GM23338 (cell line): ENCODE results near the gene HACD2. TPM values are rescaled to one million over a fixed set of nuclear protein-coding genes. Genes with fewer than 3 reads are reported as not detected.

Experiments used
- ATAC-seq: fragments of 200-7000 bp; cut with Tn5 transposase; 3 replicates; pipeline ENCODE4 v1.9.1; 2020
- DNase-seq: peaks from one replicate; pipeline ENCODE4 v3.0.0-alpha.2; 2015; ENCODE audit warnings: low spot score
- H2AFZ ChIP-seq: fragments of 200-600 bp; sonication (generic); 2 replicates; pipeline ENCODE4 v1.8.0; 2016; ENCODE audit warnings: antibody characterized with exemption, mild to moderate bottlenecking, moderate library complexity
- H3F3A ChIP-seq: fragments of 200-600 bp; sonication (generic); replicated peaks from 2 replicates; pipeline ENCODE4 v1.8.0; 2017; ENCODE audit warnings: antibody characterized with exemption, mixed run types, low read depth
- H3K27ac ChIP-seq: fragments of 200-600 bp; sonication (generic); 2 replicates; pipeline ENCODE4 v1.6.1; 2016; ENCODE audit warnings: low read depth
- H3K27me3 ChIP-seq: fragments of 200-600 bp; sonication (generic); 2 replicates; pipeline ENCODE4 v1.8.0; 2016; ENCODE audit warnings: mild to moderate bottlenecking, mixed run types, moderate library complexity; ENCODE audit not compliant: insufficient read depth
- H3K36me3 ChIP-seq: fragments of 200-600 bp; sonication (generic); 2 replicates; pipeline ENCODE4 v1.8.0; 2016; ENCODE audit warnings: mild to moderate bottlenecking; ENCODE audit not compliant: insufficient read depth
- H3K4me1 ChIP-seq: fragments of 200-600 bp; sonication (generic); 2 replicates; pipeline ENCODE4 v1.8.0; 2016; ENCODE audit warnings: mild to moderate bottlenecking, moderate library complexity; ENCODE audit not compliant: insufficient read depth
- H3K4me2 ChIP-seq: fragments of 200-600 bp; sonication (generic); 2 replicates; pipeline ENCODE4 v1.7.1; 2017; ENCODE audit warnings: mixed run types
- H3K4me3 ChIP-seq: fragments of 200-600 bp; sonication (generic); 2 replicates; pipeline ENCODE4 v1.6.1; 2016; ENCODE audit warnings: mixed run types
- H3K79me2 ChIP-seq: fragments of 200-600 bp; sonication (generic); replicated peaks from 2 replicates; pipeline ENCODE4 v1.8.0; 2017; ENCODE audit warnings: mild to moderate bottlenecking; ENCODE audit not compliant: insufficient read depth
- H3K9me2 ChIP-seq: fragments of 200-600 bp; sonication (generic); 2 replicates; pipeline ENCODE4 v1.8.0; 2017; ENCODE audit not compliant: insufficient read depth
- H4K20me1 ChIP-seq: fragments of 200-600 bp; sonication (generic); replicated peaks from 2 replicates; pipeline ENCODE4 v1.8.0; 2017; ENCODE audit warnings: mild to moderate bottlenecking; ENCODE audit not compliant: insufficient read depth
- H3K27ac Mint-ChIP-seq: 2 replicates; pipeline ENCODE4 v1.8.0; 2020; ENCODE audit warnings: inconsistent platforms, mild to moderate bottlenecking, moderate library complexity, mixed read lengths
- H3K27me3 Mint-ChIP-seq: 3 replicates; pipeline ENCODE4 v1.8.0; 2022; ENCODE audit warnings: low read depth, mild to moderate bottlenecking, moderate library complexity, mixed read lengths, inconsistent platforms; ENCODE audit not compliant: insufficient read depth, poor library complexity
- H3K36me3 Mint-ChIP-seq: 3 replicates; pipeline ENCODE4 v1.8.0; 2021; ENCODE audit warnings: low read depth, mild to moderate bottlenecking, inconsistent platforms, moderate library complexity, mixed read lengths
- H3K4me1 Mint-ChIP-seq: 3 replicates; pipeline ENCODE4 v1.8.0; 2020; ENCODE audit warnings: mild to moderate bottlenecking, inconsistent platforms, mixed read lengths
- H3K4me3 Mint-ChIP-seq: 3 replicates; pipeline ENCODE4 v1.8.0; 2021; ENCODE audit warnings: moderate library complexity, mild to moderate bottlenecking, inconsistent platforms, mixed read lengths
- H3K9me3 Mint-ChIP-seq: 3 replicates; pipeline ENCODE4 v1.8.0; 2020; ENCODE audit warnings: moderate library complexity, mild to moderate bottlenecking, inconsistent platforms, mixed read lengths
- CREB1 ChIP-seq: fragments of 250-450 bp; sonication (Bioruptor Pico); IDR thresholded peaks from 2 replicates; pipeline ENCODE4 v1.5.0; 2020; ENCODE audit warnings: low read depth, mild to moderate bottlenecking, moderate library complexity
- EZH2 ChIP-seq: fragments of 200-600 bp; sonication (generic); IDR thresholded peaks from one replicate; pipeline ENCODE4 v1.8.0; 2017; ENCODE audit warnings: antibody characterized with exemption, mild to moderate bottlenecking, low read depth; ENCODE audit not compliant: unreplicated experiment
- EZH2phosphoT487 ChIP-seq: fragments of 200-600 bp; sonication (generic); IDR thresholded peaks from one replicate; pipeline ENCODE4 v1.8.1; 2018; ENCODE audit warnings: antibody characterized with exemption; ENCODE audit not compliant: unreplicated experiment
- JUNB ChIP-seq: IDR thresholded peaks from one replicate; pipeline ENCODE4 v1.6.1; 2016; ENCODE audit warnings: antibody characterized with exemption; ENCODE audit not compliant: unreplicated experiment
- NANOG ChIP-seq: IDR thresholded peaks from 2 replicates; pipeline ENCODE4 v1.6.1; 2016; ENCODE audit warnings: antibody characterized with exemption, borderline replicate concordance
- POLR2AphosphoS5 ChIP-seq: IDR thresholded peaks from 2 replicates; pipeline ENCODE4 v1.6.1; 2016; ENCODE audit warnings: antibody characterized with exemption, low read depth
- REST ChIP-seq: IDR thresholded peaks from one replicate; pipeline ENCODE4 v1.6.1; 2018; ENCODE audit warnings: antibody characterized with exemption; ENCODE audit not compliant: unreplicated experiment
- STAT1 ChIP-seq: IDR thresholded peaks from one replicate; pipeline ENCODE4 v1.6.1; 2016; ENCODE audit warnings: antibody characterized with exemption; ENCODE audit not compliant: unreplicated experiment
- ZNF114 ChIP-seq: fragments of 250-450 bp; sonication (Bioruptor Pico); IDR thresholded peaks from 2 replicates; pipeline ENCODE4 v1.5.0; 2020; ENCODE audit warnings: mild to moderate bottlenecking, moderate library complexity
- ZNF331 ChIP-seq: fragments of 250-450 bp; sonication (Bioruptor Pico); IDR thresholded peaks from 2 replicates; pipeline ENCODE4 v1.5.0; 2020; ENCODE audit warnings: low read depth, mild to moderate bottlenecking, moderate library complexity
- ZNF462 ChIP-seq: fragments of 250-450 bp; sonication (Bioruptor Pico); IDR thresholded peaks from 2 replicates; pipeline ENCODE4 v1.5.0; 2020; ENCODE audit warnings: mild to moderate bottlenecking, moderate library complexity
- polyA plus RNA-seq: library from polyadenylated mRNA; unstranded; fragments of >200 nt; fragmentation: Nextera tagmentation; extraction: Ambion mirVana; gene quantifications from 2 replicates; pipeline ENCODE4 v1.2.1, GENCODE V29; 2016
- total RNA-seq: library from RNA; depleted of rRNA; stranded (reverse); fragments of >200 nt; shearing (Covaris generic); gene quantifications from 2 replicates; pipeline ENCODE4 v1.2.3, GENCODE V29; 2014
- TF ChIP-seq, protein P1 (sequence below): IDR thresholded peaks from 2 replicates; pipeline ENCODE4 v1.6.1; 2016; ENCODE audit warnings: antibody characterized with exemption
- TF ChIP-seq, protein P2 (sequence below), 2 experiments: fragments of 200-600 bp in 1 of 2; sonication (generic) in 1 of 2; conservative IDR thresholded peaks; 2 replicates each; pipeline versions ENCODE4 v1.5.1 to v1.6.1; 2016 to 2017; ENCODE audit warnings: antibody characterized with exemption in 2 of 2, low read depth in 2 of 2, mild to moderate bottlenecking in 2 of 2, moderate library complexity in 1 of 2

Gene HACD2
- total and polyA plus RNA-seq, 2 experiments from 2014 or later: 13.4 to 31.5 TPM

GRCh38 chr3:123624302-123624701 lies 39.4 kb upstream of the HACD2 start:
- H3K4me3 Mint-ChIP-seq: no peak overlapping the region
- DNase-seq: no peak
- no peaks in the 10 kb centered on the region; the same call in 2 of the 3 replicates for H3K9me3 Mint-ChIP-seq
- Histone ChIP-seq H3K4me3 (no peak overlapping the region), H3F3A (no peaks in the 10 kb centered on the region), H3K27me3 (no peaks in the 10 kb centered on the region), H2AFZ (no peak overlapping the region), H3K79me2 (no peaks in the 10 kb centered on the region), H3K27ac (no peak overlapping the region), H3K36me3 (no peaks in the 10 kb centered on the region), H3K9me2 (no peaks in the 10 kb centered on the region), H3K4me2 (no peak overlapping the region), H3K4me1 (peaks cover 9% of the 10 kb centered on the region; the same call in 1 of the 2 replicates), H4K20me1 (no peaks in the 10 kb centered on the region)
- H3K4me1 Mint-ChIP-seq: peaks cover 23% of the 10 kb centered on the region
- no peak overlapping the region; the same call in 1 of the 2 replicates for H3K27ac Mint-ChIP-seq
- H3K27me3 Mint-ChIP-seq: peaks cover 6% of the 10 kb centered on the region
- H3K36me3 Mint-ChIP-seq: peaks cover 3% of the 10 kb centered on the region; the same call in 2 of the 3 replicates
- no peak for TF ChIP-seq NANOG
- TF ChIP-seq REST: no peak
- TF ChIP-seq, protein P1, sequence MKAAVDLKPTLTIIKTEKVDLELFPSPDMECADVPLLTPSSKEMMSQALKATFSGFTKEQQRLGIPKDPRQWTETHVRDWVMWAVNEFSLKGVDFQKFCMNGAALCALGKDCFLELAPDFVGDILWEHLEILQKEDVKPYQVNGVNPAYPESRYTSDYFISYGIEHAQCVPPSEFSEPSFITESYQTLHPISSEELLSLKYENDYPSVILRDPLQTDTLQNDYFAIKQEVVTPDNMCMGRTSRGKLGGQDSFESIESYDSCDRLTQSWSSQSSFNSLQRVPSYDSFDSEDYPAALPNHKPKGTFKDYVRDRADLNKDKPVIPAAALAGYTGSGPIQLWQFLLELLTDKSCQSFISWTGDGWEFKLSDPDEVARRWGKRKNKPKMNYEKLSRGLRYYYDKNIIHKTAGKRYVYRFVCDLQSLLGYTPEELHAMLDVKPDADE: no peak
- no peak for TF ChIP-seq ZNF114 (CRISPR knock-in tag)
- no peak for TF ChIP-seq POLR2AphosphoS5
- no peak for TF ChIP-seq STAT1
- no peak for TF ChIP-seq JUNB
- no peak for TF ChIP-seq ZNF462 (CRISPR knock-in tag)
- no peak for TF ChIP-seq EZH2phosphoT487
- TF ChIP-seq, protein P2, sequence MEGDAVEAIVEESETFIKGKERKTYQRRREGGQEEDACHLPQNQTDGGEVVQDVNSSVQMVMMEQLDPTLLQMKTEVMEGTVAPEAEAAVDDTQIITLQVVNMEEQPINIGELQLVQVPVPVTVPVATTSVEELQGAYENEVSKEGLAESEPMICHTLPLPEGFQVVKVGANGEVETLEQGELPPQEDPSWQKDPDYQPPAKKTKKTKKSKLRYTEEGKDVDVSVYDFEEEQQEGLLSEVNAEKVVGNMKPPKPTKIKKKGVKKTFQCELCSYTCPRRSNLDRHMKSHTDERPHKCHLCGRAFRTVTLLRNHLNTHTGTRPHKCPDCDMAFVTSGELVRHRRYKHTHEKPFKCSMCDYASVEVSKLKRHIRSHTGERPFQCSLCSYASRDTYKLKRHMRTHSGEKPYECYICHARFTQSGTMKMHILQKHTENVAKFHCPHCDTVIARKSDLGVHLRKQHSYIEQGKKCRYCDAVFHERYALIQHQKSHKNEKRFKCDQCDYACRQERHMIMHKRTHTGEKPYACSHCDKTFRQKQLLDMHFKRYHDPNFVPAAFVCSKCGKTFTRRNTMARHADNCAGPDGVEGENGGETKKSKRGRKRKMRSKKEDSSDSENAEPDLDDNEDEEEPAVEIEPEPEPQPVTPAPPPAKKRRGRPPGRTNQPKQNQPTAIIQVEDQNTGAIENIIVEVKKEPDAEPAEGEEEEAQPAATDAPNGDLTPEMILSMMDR (conservative IDR thresholded peaks at IDR 0.05; ENCODE audit: low read depth in 2 of 2): no peak
- no peak for TF ChIP-seq ZNF331 (CRISPR knock-in tag)
- TF ChIP-seq EZH2: no peak
- TF ChIP-seq CREB1 (CRISPR knock-in tag): no peak
- no peak for ATAC-seq
